DOHH2 (cell line): Measurements from ENCODE around the gene RABGEF1.

Experiments
- H3F3A ChIP-seq: fragments of 200-600 bp; sonication (generic), shearing (Covaris generic); 2 replicates; pipeline ENCODE4 v1.6.0; 2016; ENCODE audit warnings: antibody characterized with exemption, mild to moderate bottlenecking; ENCODE audit not compliant: control insufficient read depth, insufficient read depth
- H3K27ac ChIP-seq: fragments of 200-600 bp; sonication (generic); 2 replicates; pipeline ENCODE4 v1.5.1; 2014; ENCODE audit warnings: low read depth, mild to moderate bottlenecking, low read length, moderate library complexity
- H3K27me3 ChIP-seq: fragments of 200-600 bp; sonication (generic); 2 replicates; pipeline ENCODE4 v1.6.1; 2014; ENCODE audit warnings: mild to moderate bottlenecking, low read length, mixed read lengths; ENCODE audit not compliant: control insufficient read depth
- H3K36me3 ChIP-seq: fragments of 200-600 bp; sonication (generic); 2 replicates; pipeline ENCODE4 v1.6.1; 2014; ENCODE audit warnings: mild to moderate bottlenecking, low read length, moderate library complexity, mixed read lengths; ENCODE audit not compliant: control insufficient read depth
- H3K4me1 ChIP-seq: fragments of 200-600 bp; sonication (generic); 2 replicates; pipeline ENCODE4 v1.6.1; 2014; ENCODE audit warnings: mild to moderate bottlenecking, low read length, mixed read lengths; ENCODE audit not compliant: control insufficient read depth
- H3K4me2 ChIP-seq: fragments of 200-600 bp; sonication (generic); 2 replicates; pipeline ENCODE4 v1.6.0; 2014; ENCODE audit warnings: mild to moderate bottlenecking, low read length, moderate library complexity
- H3K4me3 ChIP-seq: fragments of 200-600 bp; sonication (generic); 2 replicates; pipeline ENCODE4 v1.5.1; 2014; ENCODE audit warnings: mild to moderate bottlenecking, low read length, mixed read lengths
- H3K79me2 ChIP-seq: fragments of 200-600 bp; sonication (generic); 2 replicates; pipeline ENCODE4 v1.6.1; 2014; ENCODE audit warnings: mild to moderate bottlenecking, low read length, mixed read lengths; ENCODE audit not compliant: control insufficient read depth
- H3K9me2 ChIP-seq: fragments of 200-600 bp; sonication (generic); replicated peaks from 2 replicates; pipeline ENCODE4 v1.6.1; 2014; ENCODE audit warnings: mild to moderate bottlenecking, low read length, mixed read lengths; ENCODE audit not compliant: control insufficient read depth
- H3K9me3 ChIP-seq: fragments of 200-600 bp; sonication (generic); 2 replicates; pipeline ENCODE4 v1.6.1; 2014; ENCODE audit warnings: antibody characterized with exemption, low read length, mixed read lengths; ENCODE audit not compliant: control insufficient read depth, insufficient read depth
- H4K20me1 ChIP-seq: fragments of 200-600 bp; sonication (generic); 2 replicates; pipeline ENCODE4 v1.6.0; 2014; ENCODE audit warnings: low read depth, mild to moderate bottlenecking, antibody characterized with exemption, low read length, moderate library complexity; ENCODE audit not compliant: control insufficient read depth, insufficient read depth
- EZH2phosphoT487 ChIP-seq: fragments of 200-600 bp; sonication (generic); IDR thresholded peaks from 2 replicates; pipeline ENCODE4 v1.6.1; 2017; ENCODE audit warnings: borderline replicate concordance, mild to moderate bottlenecking, antibody characterized with exemption, low read length, moderate library complexity, mixed read lengths
- TF ChIP-seq, protein P1 (sequence below): fragments of 200-600 bp; sonication (generic); IDR thresholded peaks from one replicate; pipeline ENCODE4 v1.5.1; 2014; ENCODE audit warnings: antibody characterized with exemption, mild to moderate bottlenecking, low read depth, low read length; ENCODE audit not compliant: poor library complexity, severe bottlenecking

Gene RABGEF1

DNA sequence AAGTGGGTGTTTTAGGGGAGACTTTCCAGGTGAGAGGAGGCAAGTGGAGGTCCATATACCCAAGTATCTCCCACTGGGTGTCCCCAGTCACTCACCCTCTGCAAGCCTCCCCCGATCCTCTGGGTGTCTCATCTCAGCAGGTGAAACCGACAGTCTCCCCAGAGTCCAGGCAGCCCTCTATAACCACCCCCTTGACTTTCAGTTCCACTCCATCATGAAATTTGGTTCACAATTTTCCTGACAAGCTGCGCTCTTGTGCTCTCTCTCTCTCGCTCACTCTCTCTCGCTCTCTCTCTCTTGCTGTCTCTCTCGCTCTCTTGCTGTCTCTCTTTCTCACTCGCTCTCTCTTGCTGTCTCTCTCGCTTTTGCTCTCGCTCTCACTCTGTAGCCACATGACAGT lies 8.1 kb upstream of the RABGEF1 start:
- H3K4me3 ChIP-seq, result no peak overlapping the region
- peaks cover 14% of the 10 kb centered on the region for H3K9me3 ChIP-seq
- no peak for TF ChIP-seq EZH2phosphoT487
- TF ChIP-seq, protein P1, sequence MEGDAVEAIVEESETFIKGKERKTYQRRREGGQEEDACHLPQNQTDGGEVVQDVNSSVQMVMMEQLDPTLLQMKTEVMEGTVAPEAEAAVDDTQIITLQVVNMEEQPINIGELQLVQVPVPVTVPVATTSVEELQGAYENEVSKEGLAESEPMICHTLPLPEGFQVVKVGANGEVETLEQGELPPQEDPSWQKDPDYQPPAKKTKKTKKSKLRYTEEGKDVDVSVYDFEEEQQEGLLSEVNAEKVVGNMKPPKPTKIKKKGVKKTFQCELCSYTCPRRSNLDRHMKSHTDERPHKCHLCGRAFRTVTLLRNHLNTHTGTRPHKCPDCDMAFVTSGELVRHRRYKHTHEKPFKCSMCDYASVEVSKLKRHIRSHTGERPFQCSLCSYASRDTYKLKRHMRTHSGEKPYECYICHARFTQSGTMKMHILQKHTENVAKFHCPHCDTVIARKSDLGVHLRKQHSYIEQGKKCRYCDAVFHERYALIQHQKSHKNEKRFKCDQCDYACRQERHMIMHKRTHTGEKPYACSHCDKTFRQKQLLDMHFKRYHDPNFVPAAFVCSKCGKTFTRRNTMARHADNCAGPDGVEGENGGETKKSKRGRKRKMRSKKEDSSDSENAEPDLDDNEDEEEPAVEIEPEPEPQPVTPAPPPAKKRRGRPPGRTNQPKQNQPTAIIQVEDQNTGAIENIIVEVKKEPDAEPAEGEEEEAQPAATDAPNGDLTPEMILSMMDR, result no peak
- peaks cover 21% of the 10 kb centered on the region for H3K4me1 ChIP-seq
- no peaks in the 10 kb centered on the region for H4K20me1 ChIP-seq
- no peak overlapping the region for H3K27ac ChIP-seq
- H3F3A ChIP-seq, result peaks cover 7% of the 10 kb centered on the region; the same call in 1 of the 2 replicates
- no peaks in the 10 kb centered on the region for H3K27me3 ChIP-seq
- H3K9me2 ChIP-seq, result no peaks in the 10 kb centered on the region
- H3K79me2 ChIP-seq, result peaks cover 7% of the 10 kb centered on the region
- H3K4me2 ChIP-seq, result no peak overlapping the region
- H3K36me3 ChIP-seq, result peaks cover 19% of the 10 kb centered on the region

- Histone ChIP-seq H3K4me1 (peaks cover 37% of the 10 kb centered on the region), H3K27ac (no peak overlapping the region), H3K27me3 (no peaks in the 10 kb centered on the region), H3K79me2 (peaks cover 16% of the 10 kb centered on the region), H3K4me3 (no peak overlapping the region), H4K20me1 (no peaks in the 10 kb centered on the region), H3K9me3 (peaks cover 14% of the 10 kb centered on the region), H3K4me2 (no peak overlapping the region), H3K36me3 (peaks cover 19% of the 10 kb centered on the region), H3F3A (peaks cover 8% of the 10 kb centered on the region; the same call in 1 of the 2 replicates), H3K9me2 (no peaks in the 10 kb centered on the region)
- no peak for TF ChIP-seq EZH2phosphoT487
- TF ChIP-seq, protein P1, result no peak
Observed at GRCh38 chr7:66734006-66734405, 6.5 kb upstream of the RABGEF1 start.

GRCh38 chr7:66735154-66735553 lies 5.4 kb upstream of the RABGEF1 start:
- H3K9me2 ChIP-seq, result no peaks in the 10 kb centered on the region
- H3K4me1 ChIP-seq, result peaks cover 46% of the 10 kb centered on the region
- H3K36me3 ChIP-seq, result peaks cover 25% of the 10 kb centered on the region
- H3K4me2 ChIP-seq, result no peak overlapping the region
- H3K27me3 ChIP-seq, result no peaks in the 10 kb centered on the region
- no peaks in the 10 kb centered on the region for H4K20me1 ChIP-seq
- TF ChIP-seq, protein P1, result no peak
- TF ChIP-seq EZH2phosphoT487, result no peak
- H3K79me2 ChIP-seq, result peaks cover 27% of the 10 kb centered on the region
- no peak overlapping the region for H3K27ac ChIP-seq
- peaks cover 14% of the 10 kb centered on the region for H3K9me3 ChIP-seq
- H3K4me3 ChIP-seq, result no peak overlapping the region
- H3F3A ChIP-seq, result peaks cover 14% of the 10 kb centered on the region
